Astrocyte of the spinal cord (primary cell): ENCODE data around the gene TBC1D22A.

Experiments used
- DNase-seq: peaks from one replicate; pipeline ENCODE4 v3.0.0; 2011; ENCODE audit warnings: low read depth, low spot score
- H3K4me3 ChIP-seq: 2 replicates; pipeline ENCODE4 v1.5.1; 2011; ENCODE audit warnings: low read depth, mild to moderate bottlenecking, low read length, moderate library complexity
- in situ Hi-C: cut with HindIII; loops from 2 replicates; pipeline ENCODE4 v1.10.0; 2017; ENCODE audit warnings: low sequenced_read_pairs
- TF ChIP-seq, protein P1 (sequence below): IDR thresholded peaks from 2 replicates; pipeline ENCODE4 v1.5.1; 2012; ENCODE audit warnings: low read depth, mild to moderate bottlenecking, low read length, inconsistent platforms

The TBC1D22A gene

DNA sequence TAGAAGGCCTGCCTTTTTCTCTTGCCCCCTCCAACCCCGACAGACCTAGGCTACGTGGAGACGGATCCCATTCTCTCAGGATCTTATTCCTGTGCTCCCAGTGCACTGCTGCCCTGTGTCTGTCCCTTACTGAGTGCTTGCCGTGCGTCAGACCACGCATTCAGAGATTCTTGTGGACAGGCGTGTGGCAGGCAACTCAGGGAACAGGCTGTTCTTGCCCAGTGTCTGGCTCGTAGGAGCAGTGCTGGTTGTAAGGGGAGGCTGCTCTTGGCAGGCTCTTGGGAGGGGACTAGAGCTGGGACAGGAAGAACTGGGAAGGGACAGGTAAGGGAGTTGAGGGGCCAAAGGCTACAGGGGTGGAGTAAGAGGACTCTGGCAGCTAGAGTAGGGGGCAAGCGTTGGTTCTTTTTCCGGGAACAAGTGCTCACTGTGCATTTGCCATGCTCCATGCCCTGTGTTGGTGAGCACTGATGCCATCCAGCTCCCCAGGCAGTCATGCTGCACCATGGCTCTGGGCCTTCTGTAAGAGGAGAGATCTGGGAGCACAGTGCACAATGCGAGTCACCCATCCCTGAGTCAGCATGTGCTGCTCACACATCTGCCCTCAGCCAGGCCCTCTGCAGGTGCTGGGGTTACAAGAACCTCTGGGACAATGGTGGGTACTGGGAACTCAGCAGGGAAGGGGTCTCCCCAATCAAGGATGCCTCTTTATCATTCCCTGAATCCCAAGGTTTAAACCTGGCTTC is 119.1 kb downstream of the TBC1D22A start:
- no peak overlapping the region for H3K4me3 ChIP-seq
- TF ChIP-seq, protein P1, sequence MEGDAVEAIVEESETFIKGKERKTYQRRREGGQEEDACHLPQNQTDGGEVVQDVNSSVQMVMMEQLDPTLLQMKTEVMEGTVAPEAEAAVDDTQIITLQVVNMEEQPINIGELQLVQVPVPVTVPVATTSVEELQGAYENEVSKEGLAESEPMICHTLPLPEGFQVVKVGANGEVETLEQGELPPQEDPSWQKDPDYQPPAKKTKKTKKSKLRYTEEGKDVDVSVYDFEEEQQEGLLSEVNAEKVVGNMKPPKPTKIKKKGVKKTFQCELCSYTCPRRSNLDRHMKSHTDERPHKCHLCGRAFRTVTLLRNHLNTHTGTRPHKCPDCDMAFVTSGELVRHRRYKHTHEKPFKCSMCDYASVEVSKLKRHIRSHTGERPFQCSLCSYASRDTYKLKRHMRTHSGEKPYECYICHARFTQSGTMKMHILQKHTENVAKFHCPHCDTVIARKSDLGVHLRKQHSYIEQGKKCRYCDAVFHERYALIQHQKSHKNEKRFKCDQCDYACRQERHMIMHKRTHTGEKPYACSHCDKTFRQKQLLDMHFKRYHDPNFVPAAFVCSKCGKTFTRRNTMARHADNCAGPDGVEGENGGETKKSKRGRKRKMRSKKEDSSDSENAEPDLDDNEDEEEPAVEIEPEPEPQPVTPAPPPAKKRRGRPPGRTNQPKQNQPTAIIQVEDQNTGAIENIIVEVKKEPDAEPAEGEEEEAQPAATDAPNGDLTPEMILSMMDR, result no peak
- in situ Hi-C loops, result no loop called here
- no peak for DNase-seq

DNA sequence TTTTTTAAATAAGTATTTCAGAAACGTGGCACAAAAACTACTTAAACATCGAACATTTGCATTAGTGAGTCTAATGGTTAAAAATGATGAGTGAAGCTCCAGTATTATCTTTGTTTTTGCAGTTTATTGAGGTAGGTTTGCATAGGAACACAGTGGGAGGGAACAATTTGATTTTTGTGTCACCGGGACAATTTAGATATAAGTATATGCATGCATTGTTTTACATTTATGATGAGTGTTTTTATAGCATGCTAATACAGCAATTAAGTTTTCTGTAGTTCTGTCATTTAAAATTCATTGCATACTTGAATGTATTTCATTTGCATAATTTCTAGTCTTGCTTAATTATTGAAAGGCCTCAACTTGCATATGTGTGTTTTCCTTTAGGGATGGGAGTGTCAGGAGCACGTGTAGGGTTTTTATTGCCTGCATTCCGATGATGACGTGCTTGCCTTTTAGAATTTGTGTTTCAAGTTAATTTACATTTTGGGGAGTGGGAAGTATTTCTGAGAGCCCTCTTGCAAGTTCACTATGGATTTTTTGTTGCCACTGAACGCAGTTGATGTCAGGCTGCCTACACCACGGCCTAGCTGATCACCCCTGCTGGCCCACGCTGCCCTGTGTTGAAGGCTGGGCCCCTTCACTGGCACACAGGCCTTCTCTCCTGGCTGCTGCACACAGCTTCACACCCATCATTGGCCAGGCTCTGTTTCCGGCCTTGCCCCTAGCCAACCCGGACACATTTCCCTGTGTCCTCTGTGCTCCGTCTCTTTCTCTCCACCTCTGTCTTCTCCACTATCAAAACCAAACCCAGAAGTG is 120.9 kb downstream of the TBC1D22A start:
- in situ Hi-C loops, result no loop called here
- DNase-seq, result no peak
- H3K4me3 ChIP-seq, result no peak overlapping the region
- TF ChIP-seq, protein P1, result no peak

DNA sequence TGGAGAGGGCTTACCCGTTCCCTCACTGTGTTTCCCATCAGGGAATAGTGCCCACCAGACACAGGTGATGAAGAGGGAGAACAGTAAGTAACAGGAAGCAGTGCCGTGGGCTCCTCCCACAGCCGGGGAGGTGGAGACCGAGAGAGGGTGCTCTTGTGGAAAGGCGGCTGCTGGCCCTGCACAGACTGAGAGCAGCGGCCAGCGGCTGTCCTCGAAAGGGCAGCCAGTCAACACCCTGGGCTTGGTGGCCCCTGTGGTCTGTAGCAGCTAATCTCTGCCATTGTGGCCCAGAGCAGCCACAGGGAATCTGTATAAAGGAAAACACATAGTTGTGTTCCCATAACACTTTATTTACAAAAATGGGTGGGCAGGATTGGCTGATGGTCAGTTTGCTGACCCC is 121.9 kb downstream of the TBC1D22A start:
- in situ Hi-C loops, result no loop called here
- H3K4me3 ChIP-seq, result no peak overlapping the region
- no peak for DNase-seq
- TF ChIP-seq, protein P1, result no peak

DNA sequence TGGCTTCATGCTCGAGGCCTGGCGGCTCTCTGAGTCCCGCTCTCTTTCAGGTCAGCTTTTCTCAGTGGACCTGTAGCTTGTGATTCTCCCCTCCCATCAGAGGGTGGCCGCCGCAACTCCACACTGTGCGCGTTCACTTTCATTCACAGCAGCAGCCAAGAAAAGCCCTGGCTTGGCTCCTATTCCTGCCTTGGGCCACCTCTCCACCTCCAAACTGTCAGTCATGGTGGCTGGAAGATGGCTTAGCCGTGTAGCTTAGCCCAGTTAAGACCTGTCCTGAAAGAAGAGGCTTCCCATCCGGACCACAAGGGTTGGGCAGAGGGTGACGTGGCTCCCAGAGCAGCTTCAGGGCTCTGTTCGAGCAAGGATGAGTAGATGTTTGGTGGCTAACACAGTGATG is 125.5 kb downstream of the TBC1D22A start:
- DNase-seq, result no peak
- H3K4me3 ChIP-seq, result no peak overlapping the region
- TF ChIP-seq, protein P1, result no peak
- in situ Hi-C loops, result no loop called here

DNA sequence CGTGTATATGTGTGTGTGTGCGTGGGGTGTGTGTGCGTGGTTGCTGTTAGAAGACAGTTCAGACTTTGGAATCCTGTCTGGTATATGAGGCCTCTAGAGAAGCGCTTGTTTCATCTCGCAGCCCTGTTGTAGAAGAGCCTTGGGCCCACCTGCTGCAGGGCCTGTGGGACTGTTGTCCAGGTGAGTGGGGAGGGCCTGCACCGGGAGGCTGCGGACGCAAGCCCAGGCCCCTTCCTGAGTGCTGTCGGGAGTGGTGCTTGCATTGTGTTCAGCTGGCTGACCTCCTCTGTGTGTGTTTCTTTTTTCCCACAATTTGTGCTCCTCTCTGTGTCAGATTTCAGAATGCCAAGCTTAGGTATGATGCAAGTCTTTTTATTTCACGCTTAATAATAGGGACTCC is 128.4 kb downstream of the TBC1D22A start:
- no peak for DNase-seq
- in situ Hi-C loops, result no loop called here
- TF ChIP-seq, protein P1, result no peak

DNA sequence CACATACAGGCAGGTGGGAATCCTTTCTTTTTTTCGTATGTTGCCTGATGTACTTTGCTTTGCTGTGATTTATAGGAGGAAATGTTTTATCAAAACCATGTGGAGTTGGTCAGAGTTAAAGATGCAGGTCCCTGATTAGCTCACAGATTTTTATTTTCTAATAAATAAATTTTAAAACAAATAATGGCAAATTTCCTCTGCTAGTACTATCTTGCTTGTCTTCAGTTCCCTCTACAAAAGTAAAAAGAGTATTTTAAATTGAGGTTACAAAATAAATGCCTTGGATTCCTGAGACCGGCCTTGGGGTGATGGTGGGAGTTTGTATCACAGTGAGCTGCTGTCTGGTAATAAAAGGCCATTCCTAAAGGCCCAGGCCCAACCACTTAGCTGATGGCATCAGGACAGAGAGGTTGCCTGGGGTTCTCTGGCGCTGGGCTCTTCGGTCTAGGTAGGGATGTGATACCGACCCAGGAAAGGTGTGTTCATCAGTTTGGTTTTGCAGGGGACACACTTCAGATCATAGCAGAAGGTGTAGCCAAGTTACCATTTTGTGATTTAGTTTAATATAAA is 129.0 kb downstream of the TBC1D22A start:
- DNase-seq, result no peak
- in situ Hi-C loops, result no loop called here
- TF ChIP-seq, protein P1, result no peak
- H3K4me3 ChIP-seq, result no peak overlapping the region

More for the DNA sequence above, 128.4 kb downstream of the TBC1D22A start:
- H3K4me3 ChIP-seq, result no peak overlapping the region
